Liver (tissue), 9 donors: ENCODE data around the gene MAGI1. TPM values are rescaled to one million over a fixed set of nuclear protein-coding genes. Genes with fewer than 3 reads are reported as not detected.

ENCODE experiments used
- DNase-seq: peaks from one replicate; pipeline ENCODE4 v3.0.0-alpha.2; 2017; ENCODE audit warnings: low spot score
- H3K27ac ChIP-seq, 2 donors: one replicate each; pipeline ENCODE4 v1.7.0; 2013; ENCODE audit warnings: inconsistent platforms in 2 of 2, low read length in 2 of 2, control low read depth in 1 of 2, low read depth in 1 of 2, mild to moderate bottlenecking in 1 of 2
- H3K27me3 ChIP-seq, 4 donors: one replicate each; pipeline versions ENCODE4 v1.6.1 to v1.7.0; 2013; ENCODE audit warnings: low read length in 3 of 4, inconsistent platforms in 1 of 4, mild to moderate bottlenecking in 1 of 4, moderate library complexity in 1 of 4; ENCODE audit not compliant: control insufficient read depth in 4 of 4, insufficient read depth in 4 of 4
- H3K36me3 ChIP-seq, 4 donors: one replicate each; pipeline versions ENCODE4 v1.6.1 to v1.7.0; 2013; ENCODE audit warnings: low read length in 3 of 4, mild to moderate bottlenecking in 3 of 4, low read depth in 1 of 4, moderate library complexity in 1 of 4; ENCODE audit not compliant: control insufficient read depth in 4 of 4, insufficient read depth in 3 of 4
- H3K4me1 ChIP-seq, 4 donors: one replicate each; pipeline versions ENCODE4 v1.6.1 to v1.7.0; 2013; ENCODE audit warnings: low read length in 3 of 4, mild to moderate bottlenecking in 3 of 4, moderate library complexity in 1 of 4; ENCODE audit not compliant: control insufficient read depth in 4 of 4, insufficient read depth in 4 of 4
- H3K4me3 ChIP-seq, 3 donors: one replicate each; pipeline versions ENCODE4 v1.6.1 to v1.7.0; 2013; ENCODE audit warnings: low read length in 3 of 3, control low read depth in 1 of 3, low read depth in 1 of 3, mild to moderate bottlenecking in 1 of 3
- H3K9ac ChIP-seq, 2 donors: one replicate each; pipeline ENCODE4 v1.7.0; 2013; ENCODE audit warnings: low read length in 2 of 2, mild to moderate bottlenecking in 2 of 2, moderate library complexity in 2 of 2, control low read depth in 1 of 2, low read depth in 1 of 2
- H3K9me3 ChIP-seq, 4 donors: one replicate each; pipeline versions ENCODE4 v1.6.1 to v1.7.0; 2013; ENCODE audit warnings: low read length in 3 of 4; ENCODE audit not compliant: control insufficient read depth in 4 of 4
- EGR1 ChIP-seq, 2 donors: IDR thresholded peaks; 2 replicates each; pipeline ENCODE4 v1.6.1; 2016 to 2018; ENCODE audit warnings: antibody characterized with exemption in 2 of 2, low read depth in 2 of 2
- FOXA1 ChIP-seq: IDR thresholded peaks from 2 replicates; pipeline ENCODE4 v1.6.1; 2016; ENCODE audit warnings: antibody characterized with exemption
- FOXA2 ChIP-seq: IDR thresholded peaks from 2 replicates; pipeline ENCODE4 v1.6.1; 2016; ENCODE audit warnings: antibody characterized with exemption
- GABPA ChIP-seq, 2 donors: IDR thresholded peaks in 1 of 2; conservative IDR thresholded peaks in 1 of 2; 2 replicates each; pipeline ENCODE4 v1.6.1; 2016; ENCODE audit warnings: antibody characterized with exemption in 2 of 2, mild to moderate bottlenecking in 1 of 2, moderate library complexity in 1 of 2
- HNF4G ChIP-seq: IDR thresholded peaks from 2 replicates; pipeline ENCODE4 v1.6.1; 2016; ENCODE audit warnings: antibody characterized with exemption
- JUND ChIP-seq, 2 donors: IDR thresholded peaks; 2 replicates each; pipeline ENCODE4 v1.6.1; 2016; ENCODE audit warnings: antibody characterized with exemption in 2 of 2
- NR2F2 ChIP-seq: IDR thresholded peaks from 2 replicates; pipeline ENCODE4 v1.6.1; 2016; ENCODE audit warnings: antibody characterized with exemption
- RAD21 ChIP-seq, 2 donors: IDR thresholded peaks; 2 replicates each; pipeline ENCODE4 v1.6.1; 2016; ENCODE audit warnings: antibody characterized with exemption in 2 of 2, mild to moderate bottlenecking in 2 of 2
- RXRA ChIP-seq, 2 donors: IDR thresholded peaks; 2 replicates each; pipeline ENCODE4 v1.6.1; 2017 to 2018; ENCODE audit warnings: antibody characterized with exemption in 2 of 2, mild to moderate bottlenecking in 1 of 2
- SP1 ChIP-seq: IDR thresholded peaks from 2 replicates; pipeline ENCODE4 v1.6.1; 2018; ENCODE audit warnings: antibody characterized with exemption, mild to moderate bottlenecking
- TAF1 ChIP-seq: conservative IDR thresholded peaks from 2 replicates; pipeline ENCODE4 v1.6.1; 2016; ENCODE audit warnings: antibody characterized with exemption, mild to moderate bottlenecking
- YY1 ChIP-seq: IDR thresholded peaks from 2 replicates; pipeline ENCODE4 v1.6.1; 2016; ENCODE audit warnings: antibody characterized with exemption, mild to moderate bottlenecking
- WGBS: extraction: QIAGEN DNeasy Blood & Tissue Kit; methylation state at CpG from one replicate; pipeline ENCODE4 v1.1.7; 2013; 5-methylcytosine and 5-hydroxymethylcytosine counted together
- polyA plus RNA-seq, 2 donors: library from polyadenylated mRNA; stranded (reverse) in 1 of 2; unstranded in 1 of 2; fragments of 200-250 nt in 1 of 2; fragments of >200 nt in 1 of 2; fragmentation: Nextera tagmentation in 1 of 2; extraction: Ambion mirVana in 1 of 2; gene quantifications; one replicate each; pipeline versions ENCODE4 v1.2.1 to v1.2.3, GENCODE V29; 2013 to 2015
- total RNA-seq, 2 donors: library from RNA; depleted of rRNA; stranded (reverse); fragments of >200 nt; gene quantifications; one replicate each; pipeline ENCODE4 v1.2.3, GENCODE V29; 2014
- TF ChIP-seq, protein P1 (sequence below): IDR thresholded peaks from 2 replicates; pipeline ENCODE4 v1.6.1; 2016; ENCODE audit warnings: antibody characterized with exemption
- TF ChIP-seq, protein P2 (sequence below): IDR thresholded peaks from 2 replicates; pipeline ENCODE4 v1.6.1; 2016; ENCODE audit warnings: antibody characterized with exemption
- TF ChIP-seq, protein P3 (sequence below): IDR thresholded peaks from 2 replicates; pipeline ENCODE4 v1.6.1; 2016; ENCODE audit warnings: antibody characterized with exemption, mild to moderate bottlenecking
- TF ChIP-seq, protein P4 (sequence below): fragments of 150-350 bp; IDR thresholded peaks from 2 replicates; pipeline ENCODE4 v1.5.1; 2017; ENCODE audit warnings: improper control_type of control experiment, low read depth, low read length; ENCODE audit not compliant: missing input control
- TF ChIP-seq, protein P5 (sequence below): IDR thresholded peaks from 2 replicates; pipeline ENCODE4 v1.6.1; 2016; ENCODE audit warnings: antibody characterized with exemption
- donor health status: healthy.
- donor health status: healthy.
- donor health status: healthy.
- donor health status: healthy.
- donor health status: healthy.

MAGI1 gene
- total and polyA plus RNA-seq, 4 donors, result 9.6 to 68.8 (median 14.0) TPM

DNA sequence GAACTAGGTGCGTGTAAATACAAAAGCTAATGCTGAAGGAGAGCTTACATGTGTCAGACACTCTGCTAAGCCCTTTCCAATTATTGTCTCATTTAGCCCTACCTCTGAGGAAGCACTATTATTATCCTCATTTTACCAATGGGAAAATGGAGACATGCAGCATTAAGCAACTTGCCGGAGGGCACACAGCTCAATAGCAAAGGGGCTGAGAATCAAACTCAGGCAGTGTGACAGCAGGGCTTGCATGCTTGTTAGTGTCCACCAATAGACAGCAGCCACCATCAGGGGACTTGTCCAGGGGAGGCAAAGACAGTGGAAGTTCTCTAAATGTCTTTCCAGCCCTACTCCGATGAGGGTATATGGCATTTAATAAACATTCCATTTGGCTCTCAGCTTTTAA lies 548.6 kb downstream of the MAGI1 start:
- no peaks in the 10 kb centered on the region for H3K27me3 ChIP-seq
- H3K9ac ChIP-seq, result no peak overlapping the region
- no peaks in the 10 kb centered on the region for H3K9me3 ChIP-seq
- 97% methylated on average over 3 of the region's 3 CpGs for WGBS
- peaks cover 0 to 6% (median 1%) of the 10 kb centered on the region in 4 donors for H3K4me1 ChIP-seq
- H3K4me3 ChIP-seq, result no peak overlapping the region
- no peak overlapping the region for H3K27ac ChIP-seq
- DNase-seq, result no peak
- TF ChIP-seq FOXA2 (no peak), JUND (IDR thresholded peaks at IDR 0.05) (no peak), HNF4G (no peak), GABPA (IDR thresholded peaks at IDR 0.05 in 1 of 2, conservative IDR thresholded peaks at IDR 0.05 in 1 of 2) (no peak), NR2F2 (no peak), YY1 (no peak), RXRA (IDR thresholded peaks at IDR 0.05) (no peak), TAF1 (no peak), SP1 (no peak), RAD21 (IDR thresholded peaks at IDR 0.05) (no peak), FOXA1 (no peak)
- TF ChIP-seq, protein P1, sequence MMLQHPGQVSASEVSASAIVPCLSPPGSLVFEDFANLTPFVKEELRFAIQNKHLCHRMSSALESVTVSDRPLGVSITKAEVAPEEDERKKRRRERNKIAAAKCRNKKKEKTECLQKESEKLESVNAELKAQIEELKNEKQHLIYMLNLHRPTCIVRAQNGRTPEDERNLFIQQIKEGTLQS, result no peak
- TF ChIP-seq, protein P2, sequence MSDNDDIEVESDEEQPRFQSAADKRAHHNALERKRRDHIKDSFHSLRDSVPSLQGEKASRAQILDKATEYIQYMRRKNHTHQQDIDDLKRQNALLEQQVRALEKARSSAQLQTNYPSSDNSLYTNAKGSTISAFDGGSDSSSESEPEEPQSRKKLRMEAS, result no peak
- TF ChIP-seq, protein P3, sequence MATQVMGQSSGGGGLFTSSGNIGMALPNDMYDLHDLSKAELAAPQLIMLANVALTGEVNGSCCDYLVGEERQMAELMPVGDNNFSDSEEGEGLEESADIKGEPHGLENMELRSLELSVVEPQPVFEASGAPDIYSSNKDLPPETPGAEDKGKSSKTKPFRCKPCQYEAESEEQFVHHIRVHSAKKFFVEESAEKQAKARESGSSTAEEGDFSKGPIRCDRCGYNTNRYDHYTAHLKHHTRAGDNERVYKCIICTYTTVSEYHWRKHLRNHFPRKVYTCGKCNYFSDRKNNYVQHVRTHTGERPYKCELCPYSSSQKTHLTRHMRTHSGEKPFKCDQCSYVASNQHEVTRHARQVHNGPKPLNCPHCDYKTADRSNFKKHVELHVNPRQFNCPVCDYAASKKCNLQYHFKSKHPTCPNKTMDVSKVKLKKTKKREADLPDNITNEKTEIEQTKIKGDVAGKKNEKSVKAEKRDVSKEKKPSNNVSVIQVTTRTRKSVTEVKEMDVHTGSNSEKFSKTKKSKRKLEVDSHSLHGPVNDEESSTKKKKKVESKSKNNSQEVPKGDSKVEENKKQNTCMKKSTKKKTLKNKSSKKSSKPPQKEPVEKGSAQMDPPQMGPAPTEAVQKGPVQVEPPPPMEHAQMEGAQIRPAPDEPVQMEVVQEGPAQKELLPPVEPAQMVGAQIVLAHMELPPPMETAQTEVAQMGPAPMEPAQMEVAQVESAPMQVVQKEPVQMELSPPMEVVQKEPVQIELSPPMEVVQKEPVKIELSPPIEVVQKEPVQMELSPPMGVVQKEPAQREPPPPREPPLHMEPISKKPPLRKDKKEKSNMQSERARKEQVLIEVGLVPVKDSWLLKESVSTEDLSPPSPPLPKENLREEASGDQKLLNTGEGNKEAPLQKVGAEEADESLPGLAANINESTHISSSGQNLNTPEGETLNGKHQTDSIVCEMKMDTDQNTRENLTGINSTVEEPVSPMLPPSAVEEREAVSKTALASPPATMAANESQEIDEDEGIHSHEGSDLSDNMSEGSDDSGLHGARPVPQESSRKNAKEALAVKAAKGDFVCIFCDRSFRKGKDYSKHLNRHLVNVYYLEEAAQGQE, result no peak
- TF ChIP-seq, protein P4, sequence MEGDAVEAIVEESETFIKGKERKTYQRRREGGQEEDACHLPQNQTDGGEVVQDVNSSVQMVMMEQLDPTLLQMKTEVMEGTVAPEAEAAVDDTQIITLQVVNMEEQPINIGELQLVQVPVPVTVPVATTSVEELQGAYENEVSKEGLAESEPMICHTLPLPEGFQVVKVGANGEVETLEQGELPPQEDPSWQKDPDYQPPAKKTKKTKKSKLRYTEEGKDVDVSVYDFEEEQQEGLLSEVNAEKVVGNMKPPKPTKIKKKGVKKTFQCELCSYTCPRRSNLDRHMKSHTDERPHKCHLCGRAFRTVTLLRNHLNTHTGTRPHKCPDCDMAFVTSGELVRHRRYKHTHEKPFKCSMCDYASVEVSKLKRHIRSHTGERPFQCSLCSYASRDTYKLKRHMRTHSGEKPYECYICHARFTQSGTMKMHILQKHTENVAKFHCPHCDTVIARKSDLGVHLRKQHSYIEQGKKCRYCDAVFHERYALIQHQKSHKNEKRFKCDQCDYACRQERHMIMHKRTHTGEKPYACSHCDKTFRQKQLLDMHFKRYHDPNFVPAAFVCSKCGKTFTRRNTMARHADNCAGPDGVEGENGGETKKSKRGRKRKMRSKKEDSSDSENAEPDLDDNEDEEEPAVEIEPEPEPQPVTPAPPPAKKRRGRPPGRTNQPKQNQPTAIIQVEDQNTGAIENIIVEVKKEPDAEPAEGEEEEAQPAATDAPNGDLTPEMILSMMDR, result no peak
- H3K36me3 ChIP-seq, result no peaks in the 10 kb centered on the region

DNA sequence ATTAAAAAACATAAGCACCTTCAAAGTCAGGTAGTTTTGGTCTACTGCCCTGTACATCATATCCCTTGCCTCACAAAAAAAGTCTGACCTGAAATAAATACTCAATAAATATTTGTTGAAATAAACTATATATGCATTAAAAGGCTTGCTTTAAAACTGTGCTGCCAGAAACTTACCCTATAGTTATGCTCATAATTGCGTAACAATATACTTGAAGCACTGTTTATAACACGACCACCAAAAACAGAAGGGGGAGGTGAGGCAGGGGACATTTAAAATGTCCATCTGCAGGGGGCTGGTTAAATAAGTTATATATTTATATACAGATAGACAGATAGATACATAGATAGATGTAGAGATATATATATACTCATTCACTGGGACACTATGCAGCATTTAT lies 549.5 kb downstream of the MAGI1 start:
- H3K36me3 ChIP-seq, result no peaks in the 10 kb centered on the region
- H3K27me3 ChIP-seq, result no peaks in the 10 kb centered on the region
- H3K4me1 ChIP-seq, result peaks cover 0 to 9% (median 4%) of the 10 kb centered on the region in 4 donors
- 98% methylated on average over 2 of the region's 2 CpGs for WGBS
- no peak overlapping the region for H3K9ac ChIP-seq
- no peak overlapping the region for H3K4me3 ChIP-seq
- no peak overlapping the region for H3K27ac ChIP-seq
- DNase-seq, result no peak
- H3K9me3 ChIP-seq, result no peaks in the 10 kb centered on the region
- TF ChIP-seq HNF4G (no peak), NR2F2 (no peak), EGR1 (IDR thresholded peaks at IDR 0.05; ENCODE audit: low read depth in 2 of 2) (no peak), FOXA1 (no peak), RXRA (IDR thresholded peaks at IDR 0.05) (no peak), RAD21 (IDR thresholded peaks at IDR 0.05) (no peak), GABPA (IDR thresholded peaks at IDR 0.05 in 1 of 2, conservative IDR thresholded peaks at IDR 0.05 in 1 of 2) (no peak), FOXA2 (no peak), TAF1 (no peak)
- TF ChIP-seq, protein P3, result no peak
- TF ChIP-seq, protein P5, sequence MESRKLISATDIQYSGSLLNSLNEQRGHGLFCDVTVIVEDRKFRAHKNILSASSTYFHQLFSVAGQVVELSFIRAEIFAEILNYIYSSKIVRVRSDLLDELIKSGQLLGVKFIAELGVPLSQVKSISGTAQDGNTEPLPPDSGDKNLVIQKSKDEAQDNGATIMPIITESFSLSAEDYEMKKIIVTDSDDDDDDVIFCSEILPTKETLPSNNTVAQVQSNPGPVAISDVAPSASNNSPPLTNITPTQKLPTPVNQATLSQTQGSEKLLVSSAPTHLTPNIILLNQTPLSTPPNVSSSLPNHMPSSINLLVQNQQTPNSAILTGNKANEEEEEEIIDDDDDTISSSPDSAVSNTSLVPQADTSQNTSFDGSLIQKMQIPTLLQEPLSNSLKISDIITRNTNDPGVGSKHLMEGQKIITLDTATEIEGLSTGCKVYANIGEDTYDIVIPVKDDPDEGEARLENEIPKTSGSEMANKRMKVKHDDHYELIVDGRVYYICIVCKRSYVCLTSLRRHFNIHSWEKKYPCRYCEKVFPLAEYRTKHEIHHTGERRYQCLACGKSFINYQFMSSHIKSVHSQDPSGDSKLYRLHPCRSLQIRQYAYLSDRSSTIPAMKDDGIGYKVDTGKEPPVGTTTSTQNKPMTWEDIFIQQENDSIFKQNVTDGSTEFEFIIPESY, result no peak
- TF ChIP-seq, protein P1, result no peak
- TF ChIP-seq, protein P2, result no peak
